GM10266 (cell line): ENCODE measurements around the gene SPSB2.
"Not testable (repeated sequence)": the region's sequence is repeated elsewhere in the genome, so short reads cannot be mapped to it uniquely, and the experiment has no call there.

Source experiments
- DNase-seq: peaks from one replicate; pipeline ENCODE4 v3.0.0; 2012; ENCODE audit errors: extremely low spot score
- CTCF ChIP-seq: IDR thresholded peaks from 2 replicates; pipeline ENCODE4 v1.5.1; 2012; ENCODE audit warnings: mild to moderate bottlenecking, low read depth; ENCODE audit not compliant: control insufficient read depth, insufficient read depth; ENCODE audit errors: missing control alignments

The SPSB2 gene

GRCh38 chr12:6915789-6916285 is 42.7 kb upstream of the SPSB2 start:
- no peak for TF ChIP-seq CTCF
- no peak for DNase-seq

- DNase-seq: peak; percentile 78
- TF ChIP-seq CTCF: no peak
Measured at GRCh38 chr12:6914947-6915788, 42.1 kb upstream of the SPSB2 start.

GRCh38 chr12:6914246-6914946 is 41.3 kb upstream of the SPSB2 start, which contains the start of gene ENO2:
Gene ENO2 (plus strand): TSS chr12:6914580. CDS start chr12:6915833, 1,253 bp downstream.
- DNase-seq: peak; percentile 88

GRCh38 chr12:6912164-6912935 is 39.2 kb upstream of the SPSB2 start:
- TF ChIP-seq CTCF: no peak
- DNase-seq: no peak

More at GRCh38 chr12:6914246-6914946, 41.3 kb upstream of the SPSB2 start, which contains the start of gene ENO2:
- no peak for TF ChIP-seq CTCF

- no peak for TF ChIP-seq CTCF
Measured at GRCh38 chr12:6909421-6910145, 36.5 kb upstream of the SPSB2 start.

GRCh38 chr12:6908141-6908540 is 35.0 kb upstream of the SPSB2 start:
- not testable (repeated sequence) for DNase-seq

More at GRCh38 chr12:6909421-6910145, 36.5 kb upstream of the SPSB2 start:
- no peak for DNase-seq
